Measurements from ENCODE around the gene OR6X1.
A peak's percentile ranks its signal among the peaks of the same experiment; 100 is the strongest.

The OR6X1 gene

GRCh38 chr11:123775715-123776549 lies 21.6 kb upstream of the OR6X1 start:
- TF ChIP-seq POLR2AphosphoS5 (IDR thresholded peaks at IDR 0.05; ENCODE audit: low read depth, low read length): no peak
- FAIRE-seq (peak; percentile 40), DNase-seq (ENCODE audit: insufficient read length) (no peak)

- FAIRE-seq (peak; percentile 5), DNase-seq (ENCODE audit: insufficient read length) (no peak)
- TF ChIP-seq TAF1 (IDR thresholded peaks at IDR 0.05; ENCODE audit: borderline replicate concordance, low read depth, low read length) (no peak), POLR2A (IDR thresholded peaks at IDR 0.05; ENCODE audit: low read depth, low read length) (no peak), POLR2AphosphoS5 (IDR thresholded peaks at IDR 0.05; ENCODE audit: low read depth, low read length) (no peak)
Observed at GRCh38 chr11:123775289-123775688, 21.0 kb upstream of the OR6X1 start.

DNA sequence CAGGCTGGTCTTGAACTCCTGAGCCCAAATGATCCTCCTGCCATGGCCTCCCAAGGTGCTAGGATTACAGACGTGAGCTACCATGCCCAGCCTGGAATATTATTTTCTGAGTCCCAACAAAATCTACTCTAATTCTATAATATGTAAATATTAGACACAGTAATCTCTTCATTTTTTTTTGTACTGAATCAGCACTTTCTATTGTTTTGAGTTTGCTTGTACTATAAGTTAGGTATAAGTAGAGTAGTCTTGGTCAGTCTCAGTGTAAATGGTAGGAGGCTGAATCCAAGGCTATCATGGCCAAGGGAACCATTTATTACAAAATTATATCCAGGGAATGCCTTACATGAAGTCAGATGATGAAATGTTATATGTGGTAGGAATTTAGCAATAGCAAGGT lies 19.6 kb upstream of the OR6X1 start:
- TF ChIP-seq TAF1 (IDR thresholded peaks at IDR 0.05; ENCODE audit: borderline replicate concordance, low read depth, low read length): no peak
- no peak for TF ChIP-seq POLR2AphosphoS5 (IDR thresholded peaks at IDR 0.05; ENCODE audit: low read depth, low read length)
- TF ChIP-seq POLR2A (IDR thresholded peaks at IDR 0.05; ENCODE audit: low read depth, low read length): no peak
- FAIRE-seq (no peak), DNase-seq (ENCODE audit: insufficient read length) (no peak)

DNA sequence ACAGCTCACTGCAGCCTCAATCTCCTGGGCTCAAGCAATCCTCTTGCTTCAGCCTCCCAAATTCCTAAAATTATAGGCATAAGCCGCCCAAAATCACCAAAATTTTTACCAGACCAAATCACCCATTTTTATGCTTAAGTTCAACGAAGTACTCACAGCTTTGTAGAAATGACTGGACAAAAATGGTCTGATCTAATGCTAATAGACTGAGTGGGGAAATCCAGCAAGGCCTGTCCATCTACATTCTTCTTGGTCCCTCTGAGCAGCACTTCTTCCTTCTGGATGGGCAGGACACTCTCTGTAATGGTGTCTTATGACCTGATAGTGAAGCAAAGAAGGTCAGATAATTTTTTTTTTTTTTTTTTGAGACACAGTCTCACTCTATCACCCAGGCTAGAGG lies 18.7 kb upstream of the OR6X1 start:
- FAIRE-seq (no peak), DNase-seq (ENCODE audit: insufficient read length) (no peak)
- no peak for TF ChIP-seq POLR2AphosphoS5 (IDR thresholded peaks at IDR 0.05; ENCODE audit: low read depth, low read length)
- TF ChIP-seq POLR2A (IDR thresholded peaks at IDR 0.05; ENCODE audit: low read depth, low read length): no peak
- no peak for TF ChIP-seq TAF1 (IDR thresholded peaks at IDR 0.05; ENCODE audit: borderline replicate concordance, low read depth, low read length)

DNA sequence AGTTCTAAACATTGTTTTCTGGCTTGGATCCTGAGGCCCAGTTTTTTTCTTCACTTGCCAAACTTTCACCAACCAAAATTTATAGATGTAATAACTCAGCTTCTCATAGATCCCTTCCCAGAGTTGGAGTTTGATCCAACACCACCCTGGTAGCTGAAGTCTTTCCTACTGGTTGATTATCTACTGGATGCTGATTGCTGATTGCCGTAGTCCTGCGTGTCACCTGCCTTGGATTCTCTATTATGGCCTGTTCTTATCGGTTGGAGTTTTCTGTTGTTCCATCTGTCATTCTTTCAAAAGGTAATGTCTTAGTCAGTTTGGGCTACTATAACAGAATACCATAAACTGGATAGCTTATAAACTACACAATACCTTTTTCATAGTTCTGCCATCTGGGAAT lies 17.3 kb upstream of the OR6X1 start:
- no peak for FAIRE-seq
- TF ChIP-seq POLR2A (IDR thresholded peaks at IDR 0.05; ENCODE audit: low read depth, low read length) (no peak), TAF1 (IDR thresholded peaks at IDR 0.05; ENCODE audit: borderline replicate concordance, low read depth, low read length) (no peak), POLR2AphosphoS5 (IDR thresholded peaks at IDR 0.05; ENCODE audit: low read depth, low read length) (no peak)
- DNase-seq (ENCODE audit: insufficient read length): no peak

- DNase-seq (ENCODE audit: insufficient read length) (no peak), FAIRE-seq (no peak)
- no peak for TF ChIP-seq POLR2A (IDR thresholded peaks at IDR 0.05; ENCODE audit: low read depth, low read length)
- TF ChIP-seq TAF1 (IDR thresholded peaks at IDR 0.05; ENCODE audit: borderline replicate concordance, low read depth, low read length): no peak
- no peak for TF ChIP-seq POLR2AphosphoS5 (IDR thresholded peaks at IDR 0.05; ENCODE audit: low read depth, low read length)
Observed at GRCh38 chr11:123770712-123771111, 16.4 kb upstream of the OR6X1 start.

DNA sequence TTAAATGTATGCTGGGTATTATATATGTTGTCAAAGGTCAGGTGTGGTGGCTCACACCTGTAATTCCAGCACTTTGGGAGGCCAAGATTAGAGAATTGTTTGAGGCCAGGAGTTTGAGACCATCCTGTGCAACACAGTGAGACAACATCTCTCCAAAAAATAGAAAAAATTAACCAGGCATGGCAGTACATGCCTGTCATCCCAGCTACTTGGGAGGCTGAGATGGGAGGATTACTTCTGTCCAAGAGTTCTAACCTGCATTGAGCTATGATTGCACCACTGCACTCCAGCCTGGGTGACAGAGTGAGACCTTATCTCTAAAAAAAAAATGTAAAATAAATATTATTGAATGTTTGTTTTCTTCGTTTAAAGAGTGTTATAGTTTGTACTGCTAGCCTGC lies 11.3 kb upstream of the OR6X1 start:
- FAIRE-seq: no peak

GRCh38 chr11:123762422-123762821 lies 8.1 kb upstream of the OR6X1 start:
- no peak for DNase-seq (ENCODE audit: insufficient read length)
- TF ChIP-seq TAF1 (IDR thresholded peaks at IDR 0.05; ENCODE audit: borderline replicate concordance, low read depth, low read length) (no peak), POLR2AphosphoS5 (IDR thresholded peaks at IDR 0.05; ENCODE audit: low read depth, low read length) (no peak), POLR2A (IDR thresholded peaks at IDR 0.05; ENCODE audit: low read depth, low read length) (no peak)
- FAIRE-seq: no peak

More for the DNA sequence above, 11.3 kb upstream of the OR6X1 start:
- no peak for DNase-seq (ENCODE audit: insufficient read length)
- no peak for TF ChIP-seq POLR2A (IDR thresholded peaks at IDR 0.05; ENCODE audit: low read depth, low read length)
- no peak for TF ChIP-seq POLR2AphosphoS5 (IDR thresholded peaks at IDR 0.05; ENCODE audit: low read depth, low read length)
- TF ChIP-seq TAF1 (IDR thresholded peaks at IDR 0.05; ENCODE audit: borderline replicate concordance, low read depth, low read length): no peak

GRCh38 chr11:123760894-123761293 lies 6.6 kb upstream of the OR6X1 start:
- FAIRE-seq: peak; percentile 77
- TF ChIP-seq TAF1 (IDR thresholded peaks at IDR 0.05; ENCODE audit: borderline replicate concordance, low read depth, low read length) (no peak), POLR2AphosphoS5 (IDR thresholded peaks at IDR 0.05; ENCODE audit: low read depth, low read length) (no peak), POLR2A (IDR thresholded peaks at IDR 0.05; ENCODE audit: low read depth, low read length) (no peak)
- no peak for DNase-seq (ENCODE audit: insufficient read length)

GRCh38 chr11:123757976-123758375 lies 3.7 kb upstream of the OR6X1 start:
- no peak for DNase-seq (ENCODE audit: insufficient read length)
- TF ChIP-seq TAF1 (IDR thresholded peaks at IDR 0.05; ENCODE audit: borderline replicate concordance, low read depth, low read length): no peak
- no peak for TF ChIP-seq POLR2A (IDR thresholded peaks at IDR 0.05; ENCODE audit: low read depth, low read length)
- no peak for TF ChIP-seq POLR2AphosphoS5 (IDR thresholded peaks at IDR 0.05; ENCODE audit: low read depth, low read length)
- FAIRE-seq: peak; percentile 58

DNA sequence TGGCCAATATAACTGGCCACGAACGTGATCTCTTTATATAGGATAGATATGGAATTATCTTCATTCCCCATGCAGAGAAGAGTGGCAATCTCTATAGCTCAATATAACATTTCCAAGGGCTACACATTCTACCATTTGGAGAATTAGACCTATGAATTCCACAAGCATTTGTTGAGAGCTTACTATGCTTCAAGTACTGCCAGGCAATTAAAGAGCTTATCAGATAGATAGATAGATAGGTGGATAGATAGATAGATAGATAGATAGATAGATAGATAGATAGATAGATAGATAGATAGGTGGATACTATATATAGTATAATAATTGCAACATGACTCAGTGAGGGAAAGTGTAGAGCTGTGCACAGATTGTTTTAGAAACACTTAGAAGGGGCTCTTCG lies 1.5 kb upstream of the OR6X1 start:
- DNase-seq (ENCODE audit: insufficient read length): no peak
- no peak for TF ChIP-seq TAF1 (IDR thresholded peaks at IDR 0.05; ENCODE audit: borderline replicate concordance, low read depth, low read length)
- no peak for TF ChIP-seq POLR2AphosphoS5 (IDR thresholded peaks at IDR 0.05; ENCODE audit: low read depth, low read length)
- no peak for TF ChIP-seq POLR2A (IDR thresholded peaks at IDR 0.05; ENCODE audit: low read depth, low read length)
- no peak for FAIRE-seq

GRCh38 chr11:123755344-123755743 lies 1.0 kb upstream of the OR6X1 start:
- DNase-seq (ENCODE audit: insufficient read length) (no peak), FAIRE-seq (no peak)
- TF ChIP-seq POLR2A (IDR thresholded peaks at IDR 0.05; ENCODE audit: low read depth, low read length) (no peak), POLR2AphosphoS5 (IDR thresholded peaks at IDR 0.05; ENCODE audit: low read depth, low read length) (no peak), TAF1 (IDR thresholded peaks at IDR 0.05; ENCODE audit: borderline replicate concordance, low read depth, low read length) (no peak)

All from GM12892 (cell line).